GM20000 (cell line): ENCODE results near the gene COBLL1.
A peak's percentile ranks its signal among the peaks of the same experiment; 100 is the strongest.

ENCODE experiments used
- DNase-seq: peaks from one replicate; pipeline ENCODE4 v3.0.0; 2012; ENCODE audit warnings: low spot score
- CTCF ChIP-seq: IDR thresholded peaks from 2 replicates; pipeline ENCODE4 v1.5.1; 2012; ENCODE audit warnings: mild to moderate bottlenecking, control low read depth; ENCODE audit errors: extremely low read depth, missing control alignments

COBLL1 gene

GRCh38 chr2:164841719-164842623 lies at the start of gene COBLL1:
Gene COBLL1 (minus strand): TSS chr2:164841823. CDS start chr2:164841196, 627 bp downstream.
- DNase-seq: peak; percentile 57
- peak; percentile 31 for TF ChIP-seq CTCF

- no peak for DNase-seq
- TF ChIP-seq CTCF: no peak
These were observed 48.9 kb upstream of the COBLL1 start for GRCh38 chr2:164890544-164890943.

GRCh38 chr2:164888592-164888991 lies 47.0 kb upstream of the COBLL1 start:
- no peak for DNase-seq
- TF ChIP-seq CTCF: no peak

- no peak for DNase-seq
- TF ChIP-seq CTCF: no peak
These were observed 46.0 kb upstream of the COBLL1 start for GRCh38 chr2:164887434-164888144.

GRCh38 chr2:164882276-164882675 lies 40.7 kb upstream of the COBLL1 start:
- no peak for TF ChIP-seq CTCF
- no peak for DNase-seq

- no peak for TF ChIP-seq CTCF
- DNase-seq: no peak
These were observed 39.9 kb upstream of the COBLL1 start for GRCh38 chr2:164881524-164881923.
